Activated CD4-positive, alpha-beta T cell treated with anti-CD3 and anti-CD28 coated beads, Interleukin-10, Interleukin-2, amounts not matched to agents 100 ng/mL and 50 ng/mL, durations not matched to agents 16 hours and 8 hours (primary cell): Measurements from ENCODE around the gene DEFB128.

ENCODE experiments used
- DNase-seq: peaks from one replicate; pipeline ENCODE4 v3.0.0-alpha.2; 2020

DEFB128 gene

GRCh38 chr20:145877-146276, 43.6 kb downstream of the DEFB128 start:
- no peak for DNase-seq

GRCh38 chr20:142290-142689, 47.2 kb downstream of the DEFB128 start, which contains the start of gene DEFB126:
TSS of gene DEFB126 (plus strand) at chr20:142590. CDS start at chr20:142629, 39 bp downstream.
- DNase-seq = no peak
